ENCODE results near the gene AMN1.

The AMN1 gene

GRCh38 chr12:31712877-31713276 is 15.9 kb downstream of the AMN1 start:
- TF ChIP-seq GATA2 (IDR thresholded peaks at IDR 0.05; ENCODE audit: low read depth, low read length) (no peak), GATA3 (IDR thresholded peaks at IDR 0.05; ENCODE audit: low read depth, low read length) (no peak)

- TF ChIP-seq GATA2 (IDR thresholded peaks at IDR 0.05; ENCODE audit: low read depth, low read length) = no peak
- no peak for TF ChIP-seq GATA3 (IDR thresholded peaks at IDR 0.05; ENCODE audit: low read depth, low read length)
Measured at GRCh38 chr12:31710021-31710818, 18.6 kb downstream of the AMN1 start.

- no peak for TF ChIP-seq GATA3 (IDR thresholded peaks at IDR 0.05; ENCODE audit: low read depth, low read length)
- TF ChIP-seq GATA2 (IDR thresholded peaks at IDR 0.05; ENCODE audit: low read depth, low read length) = no peak
Measured at GRCh38 chr12:31705621-31706020, 23.2 kb downstream of the AMN1 start.

GRCh38 chr12:31702047-31702446 is 26.8 kb downstream of the AMN1 start:
- TF ChIP-seq GATA2 (IDR thresholded peaks at IDR 0.05; ENCODE audit: low read depth, low read length) = no peak
- TF ChIP-seq GATA3 (IDR thresholded peaks at IDR 0.05; ENCODE audit: low read depth, low read length) = no peak

GRCh38 chr12:31687101-31687527 is 41.7 kb downstream of the AMN1 start:
- TF ChIP-seq GATA2 (IDR thresholded peaks at IDR 0.05; ENCODE audit: low read depth, low read length) (no peak), GATA3 (IDR thresholded peaks at IDR 0.05; ENCODE audit: low read depth, low read length) (no peak)

- no peak for TF ChIP-seq GATA3 (IDR thresholded peaks at IDR 0.05; ENCODE audit: low read depth, low read length)
- TF ChIP-seq GATA2 (IDR thresholded peaks at IDR 0.05; ENCODE audit: low read depth, low read length) = no peak
Measured at GRCh38 chr12:31685801-31686200, 43.0 kb downstream of the AMN1 start.

GRCh38 chr12:31682136-31682962 is 46.5 kb downstream of the AMN1 start:
- no peak for TF ChIP-seq GATA2 (IDR thresholded peaks at IDR 0.05; ENCODE audit: low read depth, low read length)
- TF ChIP-seq GATA3 (IDR thresholded peaks at IDR 0.05; ENCODE audit: low read depth, low read length) = no peak

- TF ChIP-seq GATA3 (IDR thresholded peaks at IDR 0.05; ENCODE audit: low read depth, low read length) = no peak
- no peak for TF ChIP-seq GATA2 (IDR thresholded peaks at IDR 0.05; ENCODE audit: low read depth, low read length)
Measured at GRCh38 chr12:31672521-31672920, 56.3 kb downstream of the AMN1 start.

- no peak for TF ChIP-seq GATA2 (IDR thresholded peaks at IDR 0.05; ENCODE audit: low read depth, low read length)
- no peak for TF ChIP-seq GATA3 (IDR thresholded peaks at IDR 0.05; ENCODE audit: low read depth, low read length)
Measured at GRCh38 chr12:31669020-31669419, 59.8 kb downstream of the AMN1 start.

GRCh38 chr12:31664038-31664437 is 64.8 kb downstream of the AMN1 start:
- TF ChIP-seq GATA2 (IDR thresholded peaks at IDR 0.05; ENCODE audit: low read depth, low read length) (no peak), GATA3 (IDR thresholded peaks at IDR 0.05; ENCODE audit: low read depth, low read length) (no peak)

GRCh38 chr12:31663576-31663975 is 65.2 kb downstream of the AMN1 start:
- TF ChIP-seq GATA3 (IDR thresholded peaks at IDR 0.05; ENCODE audit: low read depth, low read length) = no peak

- TF ChIP-seq GATA2 (IDR thresholded peaks at IDR 0.05; ENCODE audit: low read depth, low read length) (no peak), GATA3 (IDR thresholded peaks at IDR 0.05; ENCODE audit: low read depth, low read length) (no peak)
Measured at GRCh38 chr12:31662176-31662849, 66.5 kb downstream of the AMN1 start.

GRCh38 chr12:31659087-31659942 is 69.5 kb downstream of the AMN1 start, which contains the start of gene ETFBKMT:
ETFBKMT (plus strand) TSS chr12:31659688; CDS start chr12:31661954, 2,266 bp downstream.
- TF ChIP-seq GATA3 (IDR thresholded peaks at IDR 0.05; ENCODE audit: low read depth, low read length) (no peak), GATA2 (IDR thresholded peaks at IDR 0.05; ENCODE audit: low read depth, low read length) (no peak)

All from SH-SY5Y (cell line).